ENCODE data around the gene ODAD2.

- TF ChIP-seq FOXM1 (IDR thresholded peaks at IDR 0.05; ENCODE audit: borderline replicate concordance) (no peak), ARNT (IDR thresholded peaks at IDR 0.05) (no peak), TARDBP (IDR thresholded peaks at IDR 0.05) (no peak), FOXA1 (IDR thresholded peaks at IDR 0.05) (no peak), NFRKB (IDR thresholded peaks at IDR 0.05) (no peak), FOXK2 (IDR thresholded peaks at IDR 0.05) (no peak), ELF4 (IDR thresholded peaks at IDR 0.05) (no peak), SUZ12 (IDR thresholded peaks at IDR 0.05) (no peak), HDGF (IDR thresholded peaks at IDR 0.05; ENCODE audit: borderline replicate concordance) (no peak), BHLHE40 (IDR thresholded peaks at IDR 0.05; ENCODE audit: borderline replicate concordance) (no peak), PKNOX1 (IDR thresholded peaks at IDR 0.05) (no peak), SP1 (IDR thresholded peaks at IDR 0.05) (no peak), LEF1 (IDR thresholded peaks at IDR 0.05; ENCODE audit: borderline replicate concordance) (no peak), CTBP1 (IDR thresholded peaks at IDR 0.05; ENCODE audit: borderline replicate concordance) (no peak)
Measured at GRCh38 chr10:27998178-27998953, 513 bp downstream of the ODAD2 start.
